Measurements from ENCODE around the gene ERO1A.

Gene ERO1A

DNA sequence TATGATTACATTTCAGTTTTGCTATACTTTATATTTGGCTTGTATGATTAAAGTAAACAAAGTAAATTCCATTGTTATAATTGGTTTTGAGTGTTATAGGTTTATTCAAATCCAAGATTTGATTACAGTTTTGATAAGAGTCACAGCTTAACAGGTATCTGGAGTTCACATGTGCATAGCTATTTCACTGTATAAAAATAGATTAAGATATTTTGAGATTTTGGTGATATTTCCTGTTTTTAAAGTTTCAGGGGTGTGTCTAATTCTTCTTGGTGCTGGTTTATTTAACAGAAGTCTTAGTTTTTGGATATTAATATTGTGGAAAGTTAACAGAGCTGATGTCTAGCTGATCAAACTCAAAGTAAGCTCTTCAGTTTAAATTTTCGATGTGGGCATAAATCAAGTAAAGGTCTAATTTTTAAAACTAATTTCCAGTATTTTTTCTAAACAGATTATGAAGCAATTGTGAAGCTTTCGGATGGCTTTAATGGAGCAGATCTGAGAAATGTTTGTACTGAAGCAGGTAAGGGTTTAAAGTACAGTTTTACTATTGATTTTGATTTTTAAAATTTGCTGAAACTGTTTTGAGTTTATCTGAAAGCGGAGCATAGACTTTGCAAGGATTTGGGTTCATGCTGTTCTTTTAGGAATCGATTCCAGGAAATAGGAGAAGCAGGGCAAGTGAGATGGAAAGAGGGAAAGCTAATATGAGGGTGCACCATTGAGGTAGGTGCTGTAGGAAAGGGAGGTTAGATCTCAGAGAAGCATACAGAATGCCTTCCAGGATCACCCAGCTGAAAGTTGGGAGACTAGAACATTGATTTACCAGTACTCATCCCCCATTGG lies 28.4 kb upstream of the ERO1A start:
- TF ChIP-seq, protein P1, sequence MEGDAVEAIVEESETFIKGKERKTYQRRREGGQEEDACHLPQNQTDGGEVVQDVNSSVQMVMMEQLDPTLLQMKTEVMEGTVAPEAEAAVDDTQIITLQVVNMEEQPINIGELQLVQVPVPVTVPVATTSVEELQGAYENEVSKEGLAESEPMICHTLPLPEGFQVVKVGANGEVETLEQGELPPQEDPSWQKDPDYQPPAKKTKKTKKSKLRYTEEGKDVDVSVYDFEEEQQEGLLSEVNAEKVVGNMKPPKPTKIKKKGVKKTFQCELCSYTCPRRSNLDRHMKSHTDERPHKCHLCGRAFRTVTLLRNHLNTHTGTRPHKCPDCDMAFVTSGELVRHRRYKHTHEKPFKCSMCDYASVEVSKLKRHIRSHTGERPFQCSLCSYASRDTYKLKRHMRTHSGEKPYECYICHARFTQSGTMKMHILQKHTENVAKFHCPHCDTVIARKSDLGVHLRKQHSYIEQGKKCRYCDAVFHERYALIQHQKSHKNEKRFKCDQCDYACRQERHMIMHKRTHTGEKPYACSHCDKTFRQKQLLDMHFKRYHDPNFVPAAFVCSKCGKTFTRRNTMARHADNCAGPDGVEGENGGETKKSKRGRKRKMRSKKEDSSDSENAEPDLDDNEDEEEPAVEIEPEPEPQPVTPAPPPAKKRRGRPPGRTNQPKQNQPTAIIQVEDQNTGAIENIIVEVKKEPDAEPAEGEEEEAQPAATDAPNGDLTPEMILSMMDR (IDR thresholded peaks at IDR 0.05; ENCODE audit: low read depth, low read length), result no peak
- no peak for TF ChIP-seq POLR2A (IDR thresholded peaks at IDR 0.05; ENCODE audit: extremely low read depth, insufficient read length)
- TF ChIP-seq, protein P2, sequence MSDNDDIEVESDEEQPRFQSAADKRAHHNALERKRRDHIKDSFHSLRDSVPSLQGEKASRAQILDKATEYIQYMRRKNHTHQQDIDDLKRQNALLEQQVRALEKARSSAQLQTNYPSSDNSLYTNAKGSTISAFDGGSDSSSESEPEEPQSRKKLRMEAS (IDR thresholded peaks at IDR 0.05; ENCODE audit: low read depth, low read length), result no peak
- no peak for TF ChIP-seq MYC (IDR thresholded peaks at IDR 0.05; ENCODE audit: low read depth, low read length)
- no peak overlapping the region for H3K4me3 ChIP-seq (ENCODE audit: low read depth, low read length)
- no peak for DNase-seq (ENCODE audit: low read depth)

DNA sequence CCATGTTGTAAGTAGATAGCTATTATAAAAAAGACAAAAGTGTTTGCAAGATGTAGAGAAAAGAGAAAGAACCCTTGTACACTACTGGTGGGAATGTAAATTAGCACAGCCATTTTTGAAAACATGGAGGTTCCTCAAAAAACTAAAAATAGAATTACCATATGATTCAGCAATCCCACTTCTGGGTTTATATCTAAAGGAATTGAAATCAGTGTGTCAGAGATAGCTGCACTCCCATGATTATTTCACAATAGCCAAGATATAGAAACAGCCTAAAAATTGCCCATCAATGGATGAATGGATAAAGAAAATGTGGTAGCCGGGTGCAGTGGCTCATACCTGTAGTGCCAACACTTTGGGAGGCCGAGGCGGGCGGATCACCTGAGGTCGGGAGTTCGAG lies 20.8 kb upstream of the ERO1A start:
- no peak overlapping the region for H3K4me3 ChIP-seq (ENCODE audit: low read depth, low read length)
- TF ChIP-seq, protein P1 (IDR thresholded peaks at IDR 0.05; ENCODE audit: low read depth, low read length), result no peak
- DNase-seq (ENCODE audit: low read depth), result no peak

DNA sequence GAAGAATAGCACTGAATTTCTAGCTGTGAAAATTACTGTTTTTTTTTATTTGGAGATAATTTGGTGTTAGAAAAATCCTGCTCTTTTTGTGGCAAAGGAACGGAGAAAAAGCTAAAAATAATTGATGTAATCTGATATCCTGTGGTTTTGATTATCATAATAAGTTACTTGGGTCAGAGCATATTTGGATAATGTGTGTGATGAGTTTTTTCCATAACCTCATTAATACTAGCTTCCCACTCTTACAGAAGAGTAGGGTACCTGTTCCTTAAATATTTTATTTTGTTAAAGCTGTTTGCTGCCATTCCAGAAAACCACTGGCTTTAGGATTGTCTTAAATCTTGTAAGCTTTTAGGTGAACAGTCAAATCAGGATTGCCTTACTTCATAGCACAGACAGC lies 16.3 kb upstream of the ERO1A start:
- H3K4me3 ChIP-seq (ENCODE audit: low read depth, low read length), result no peak overlapping the region
- TF ChIP-seq, protein P1 (IDR thresholded peaks at IDR 0.05; ENCODE audit: low read depth, low read length), result no peak
- no peak for DNase-seq (ENCODE audit: low read depth)

DNA sequence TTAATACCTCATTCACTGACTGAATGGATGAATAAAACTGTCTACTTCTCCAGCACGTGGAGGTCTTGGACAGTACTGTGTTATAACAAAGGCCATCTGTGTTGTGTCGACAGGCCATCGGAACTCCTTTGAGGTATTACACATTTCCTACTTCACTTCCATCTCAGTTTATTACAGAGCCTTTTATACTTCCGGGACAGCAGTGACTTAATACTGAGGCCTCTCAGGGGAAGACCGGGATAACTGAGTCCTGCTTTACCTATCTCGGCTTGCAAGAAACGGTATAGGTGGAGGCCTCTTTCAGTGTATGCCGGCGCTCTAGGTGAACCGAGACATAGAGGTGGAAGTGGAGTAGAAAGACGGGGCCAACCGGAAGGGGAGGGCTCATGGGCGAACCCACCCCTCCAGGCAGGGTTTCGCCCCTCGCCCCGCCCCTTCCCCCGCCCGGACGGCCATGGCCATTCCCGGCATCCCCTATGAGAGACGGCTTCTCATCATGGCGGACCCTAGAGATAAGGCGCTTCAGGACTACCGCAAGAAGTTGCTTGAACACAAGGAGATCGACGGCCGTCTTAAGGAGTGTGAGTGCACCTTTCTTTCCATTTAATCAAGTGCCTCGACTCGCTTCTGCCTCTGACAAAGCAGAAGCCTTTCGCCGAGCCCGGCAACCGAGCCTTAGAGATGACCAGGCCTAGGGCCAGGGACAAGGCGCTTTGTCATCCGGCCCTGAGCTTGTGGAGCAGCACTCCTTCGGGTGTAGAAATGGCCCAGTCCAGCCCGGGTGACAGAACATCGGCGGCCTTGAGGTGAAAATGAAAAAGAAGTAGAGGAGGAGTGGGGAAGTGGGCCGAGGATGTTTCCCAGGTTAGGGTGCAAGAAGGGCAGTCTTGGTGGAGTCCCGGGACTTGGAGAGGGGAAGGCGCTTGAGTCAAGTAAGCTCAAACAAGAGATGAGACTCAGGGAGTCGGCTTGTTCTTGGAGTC lies 11.7 kb upstream of the ERO1A start, which contains the start of gene PSMC6:
Gene PSMC6, plus strand, starts transcription at position 477 of the 983 bp plus-strand sequence. Its CDS starts 20 bp downstream, at position 497.
- H3K4me3 ChIP-seq (ENCODE audit: low read depth, low read length), result peak within 1 kb of the TSS; percentile 89
- DNase-seq (ENCODE audit: low read depth), result peak; percentile 93
- TF ChIP-seq, protein P2 (IDR thresholded peaks at IDR 0.05; ENCODE audit: low read depth, low read length), result peak; percentile 79
- TF ChIP-seq MYC (IDR thresholded peaks at IDR 0.05; ENCODE audit: low read depth, low read length) (peak; percentile 40), POLR2A (IDR thresholded peaks at IDR 0.05; ENCODE audit: extremely low read depth, insufficient read length) (peak; percentile 96)
- TF ChIP-seq, protein P1 (IDR thresholded peaks at IDR 0.05; ENCODE audit: low read depth, low read length), result no peak

DNA sequence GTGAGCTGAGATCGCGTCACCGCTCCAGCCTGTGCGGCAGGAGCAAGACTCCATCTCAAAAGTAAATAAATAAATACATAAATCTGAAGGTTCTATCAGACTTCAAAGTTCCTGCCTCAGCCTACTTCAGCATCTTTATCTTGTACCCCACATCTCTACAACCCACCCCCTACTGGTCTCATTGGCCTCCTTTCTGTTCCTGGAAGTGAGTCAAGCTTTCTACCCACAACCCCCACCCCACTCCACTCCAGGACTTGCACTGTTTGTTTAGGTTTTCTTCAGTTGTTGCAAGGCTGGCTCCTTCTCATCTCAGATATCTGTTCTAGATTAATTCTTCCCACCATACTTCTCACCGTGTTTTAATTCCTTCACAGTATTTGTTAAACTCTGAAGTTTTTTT lies 10.9 kb upstream of the ERO1A start:
- peak overlapping the region; percentile 89 for H3K4me3 ChIP-seq (ENCODE audit: low read depth, low read length)
- peak; percentile 72 for DNase-seq (ENCODE audit: low read depth)
- no peak for TF ChIP-seq MYC (IDR thresholded peaks at IDR 0.05; ENCODE audit: low read depth, low read length)
- TF ChIP-seq, protein P1 (IDR thresholded peaks at IDR 0.05; ENCODE audit: low read depth, low read length), result no peak
- TF ChIP-seq, protein P2 (IDR thresholded peaks at IDR 0.05; ENCODE audit: low read depth, low read length), result no peak
- TF ChIP-seq POLR2A (IDR thresholded peaks at IDR 0.05; ENCODE audit: extremely low read depth, insufficient read length), result no peak

Data from NB4 (cell line).